Aorta (tissue), 5 donors: ENCODE results near the gene MPV17L2. TPM values are rescaled to one million over a fixed set of nuclear protein-coding genes. Genes with fewer than 3 reads are reported as not detected.
"Not testable (repeated sequence)": the region's sequence is repeated elsewhere in the genome, so short reads cannot be mapped to it uniquely, and the experiment has no call there.

Experiments
- ATAC-seq: fragments of 200-7000 bp; cut with Tn5 transposase; one replicate; pipeline ENCODE4 v1.9.1; 2022; ENCODE audit warnings: moderate library complexity; ENCODE audit not compliant: low FRiP score
- DNase-seq, 2 donors: peaks; one replicate each; pipeline ENCODE4 v3.0.0-alpha.2; 2020
- H3K27ac ChIP-seq, 2 donors: one replicate each; pipeline ENCODE4 v1.5.1; 2013; ENCODE audit warnings: low read length in 2 of 2, mild to moderate bottlenecking in 2 of 2, moderate library complexity in 2 of 2, control low read depth in 1 of 2, inconsistent platforms in 1 of 2, low read depth in 1 of 2
- H3K27me3 ChIP-seq, 2 donors: one replicate each; pipeline ENCODE4 v1.6.1; 2013; ENCODE audit warnings: control low read depth in 1 of 2, low read length in 1 of 2, mild to moderate bottlenecking in 1 of 2, moderate library complexity in 1 of 2; ENCODE audit not compliant: insufficient read depth in 2 of 2, control insufficient read depth in 1 of 2
- H3K36me3 ChIP-seq, 2 donors: one replicate each; pipeline ENCODE4 v1.6.1; 2013; ENCODE audit warnings: control low read depth in 1 of 2, low read length in 1 of 2, mild to moderate bottlenecking in 1 of 2; ENCODE audit not compliant: insufficient read depth in 2 of 2, control insufficient read depth in 1 of 2
- H3K4me1 ChIP-seq, 2 donors: one replicate each; pipeline ENCODE4 v1.6.1; 2013; ENCODE audit warnings: low read length in 2 of 2, control low read depth in 1 of 2, mild to moderate bottlenecking in 1 of 2, moderate library complexity in 1 of 2; ENCODE audit not compliant: insufficient read depth in 2 of 2, control insufficient read depth in 1 of 2
- H3K4me3 ChIP-seq, 2 donors: one replicate each; pipeline ENCODE4 v1.5.1; 2013; ENCODE audit warnings: low read length in 2 of 2, control low read depth in 1 of 2, mild to moderate bottlenecking in 1 of 2
- H3K9me3 ChIP-seq: one replicate; pipeline ENCODE4 v1.6.1; 2013; ENCODE audit warnings: mild to moderate bottlenecking, low read length; ENCODE audit not compliant: control insufficient read depth
- WGBS, 2 donors: extraction: QIAGEN DNeasy Blood & Tissue Kit; methylation state at CpG; one replicate each; pipeline ENCODE4 v1.1.7; 2013; 5-methylcytosine and 5-hydroxymethylcytosine counted together
- intact Hi-C, 2 donors: fragments of 100-400 bp; cut with DNase I; formaldehyde crosslinking; loops; one replicate each; pipeline versions ENCODE4 v1.14.2 to v1.15.0; 2022
- polyA plus RNA-seq, 2 donors: library from polyadenylated mRNA; stranded (reverse); fragments of 200-250 nt; gene quantifications; one replicate each; pipeline ENCODE4 v1.2.3, GENCODE V29; 2013
- total RNA-seq, 2 donors: library from RNA; stranded (reverse); fragmentation: NEBNext Ultra II Directional; extraction: Animal tissue kit (Norgen Biotek cat#: 25700); gene quantifications; one replicate each; pipeline ENCODE4 v1.2.1, GENCODE V29; 2021
- donor health status: healthy with polysubstance abuse.
- donor health status: Bipolar disorder and iron deficiency.
- donor health status: DM: no; HTN: no; CAD: no.
- donor health status: DM: no; HTN: no; CAD: no.
- donor health status: DM: yes; HTN: yes; CAD: no.

MPV17L2 gene
- total and polyA plus RNA-seq, 4 donors: 5.7 to 12.2 (median 6.2) TPM

DNA sequence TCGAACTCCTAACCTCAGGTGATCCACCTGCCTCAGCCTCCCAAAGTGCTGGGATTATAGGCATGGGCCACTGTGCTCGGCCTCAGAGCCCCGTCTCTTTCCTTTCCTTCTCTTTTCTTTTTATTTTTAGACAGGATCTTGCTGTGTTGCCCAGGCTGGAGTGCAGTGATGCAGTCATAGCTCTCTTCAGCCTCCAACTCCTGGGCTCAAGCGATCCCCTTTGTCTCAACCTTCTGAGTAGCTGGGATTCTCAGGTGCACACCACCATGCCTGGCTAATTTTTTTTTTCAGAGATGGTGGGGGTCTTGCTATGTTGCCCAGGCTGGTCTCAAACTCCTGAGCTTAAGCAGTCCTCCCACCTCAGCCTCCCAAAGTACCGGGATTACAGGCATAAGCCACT is 16.9 kb downstream of the MPV17L2 start:
- not testable (repeated sequence) for H3K4me3 ChIP-seq, H3K9me3 ChIP-seq, H3K27ac ChIP-seq, H3K27me3 ChIP-seq, DNase-seq, H3K36me3 ChIP-seq, H3K4me1 ChIP-seq, ATAC-seq
- 86 to 88% methylated on average over 5 of the region's 5 CpGs for WGBS, 2 donors
- intact Hi-C loops: loop anchor here (5.0 to 10.0 kb wide), 4 partner anchors 42 to 205 kb away; partner anchors contain the start of genes LSM4 (in 1 of the 2) and SSBP4 (in 1 of the 2)

DNA sequence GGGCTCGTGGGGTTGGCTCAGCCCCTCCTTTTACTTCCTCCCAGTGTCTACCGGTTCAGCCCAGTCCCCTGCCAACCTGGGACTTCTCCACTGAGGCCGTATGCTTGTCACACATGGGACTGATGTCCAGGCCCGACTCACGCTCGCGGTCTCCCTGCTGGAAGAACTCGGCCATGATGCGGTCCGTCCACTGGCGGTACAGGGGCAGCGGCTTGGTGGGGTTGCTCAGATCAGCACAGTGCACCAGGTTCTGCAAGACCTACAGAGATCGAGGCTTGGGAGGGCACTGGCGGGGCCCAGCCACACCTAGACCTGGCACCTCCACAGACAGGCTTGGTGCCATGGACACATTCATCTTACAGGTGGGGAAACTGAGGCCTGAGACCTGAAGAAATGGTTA is 18.7 kb downstream of the MPV17L2 start:
- intact Hi-C loops: loop anchor here in 1 of 2 donors (10.0 kb wide), 1 partner anchor 123 kb away; no protein-coding TSS in a partner anchor
- H3K27ac ChIP-seq: no peak overlapping the region
- WGBS, 2 donors: 88 to 90% methylated on average over 14 of the region's 14 CpGs
- no peaks in the 10 kb centered on the region for H3K36me3 ChIP-seq
- DNase-seq: no peak
- H3K9me3 ChIP-seq: no peaks in the 10 kb centered on the region
- no peak for ATAC-seq
- H3K27me3 ChIP-seq: no peaks in the 10 kb centered on the region
- H3K4me3 ChIP-seq: no peak overlapping the region
- no peaks in the 10 kb centered on the region for H3K4me1 ChIP-seq

DNA sequence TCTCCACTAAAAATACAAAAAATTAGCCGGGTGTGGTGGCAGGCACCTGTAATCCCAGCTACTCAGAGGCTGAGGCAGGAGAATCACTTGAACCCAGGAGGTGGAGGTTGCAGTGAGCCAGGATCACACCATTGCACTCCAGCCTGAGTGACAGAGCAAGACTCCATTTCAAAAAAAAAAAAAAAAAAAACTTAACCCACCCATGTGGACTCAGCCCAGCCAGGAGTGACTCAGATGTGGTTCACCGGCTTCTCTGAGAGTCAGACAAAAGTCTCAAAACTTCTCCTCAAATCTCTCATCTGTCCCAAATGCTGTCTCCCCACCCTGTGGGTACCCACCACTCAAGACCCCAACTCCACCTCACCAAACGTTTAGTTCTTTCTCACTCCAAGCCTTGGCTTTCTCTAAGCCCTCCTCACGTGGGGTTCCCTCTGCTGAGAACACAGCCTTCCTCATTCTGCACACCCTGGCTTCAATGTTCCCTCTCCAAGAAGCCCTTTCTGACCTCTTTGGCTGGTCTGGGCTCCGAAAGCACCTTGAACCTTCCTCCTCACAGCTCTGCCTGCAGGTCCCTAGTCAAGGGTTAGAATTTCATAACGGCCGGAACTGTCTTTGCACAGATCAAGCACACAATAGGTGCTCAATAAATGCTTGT is 21.9 kb downstream of the MPV17L2 start:
- intact Hi-C loops: loop anchor here in 1 of 2 donors (10.0 kb wide), 1 partner anchor 120 kb away; no protein-coding TSS in a partner anchor
- Histone ChIP-seq H3K27ac (no peak overlapping the region), H3K27me3 (no peaks in the 10 kb centered on the region), H3K36me3 (no peaks in the 10 kb centered on the region), H3K9me3 (no peaks in the 10 kb centered on the region), H3K4me3 (no peak overlapping the region), H3K4me1 (no peaks in the 10 kb centered on the region)
- 61 to 67% methylated on average over 7 of the region's 7 CpGs for WGBS, 2 donors
- ATAC-seq (no peak), DNase-seq (no peak)

- Histone ChIP-seq H3K27me3 (no peaks in the 10 kb centered on the region), H3K4me3 (no peak overlapping the region), H3K9me3 (no peaks in the 10 kb centered on the region), H3K4me1 (no peaks in the 10 kb centered on the region), H3K36me3 (no peaks in the 10 kb centered on the region), H3K27ac (no peak overlapping the region)
- intact Hi-C loops: loop anchor here in 1 of 2 donors (10.0 kb wide), 1 partner anchor 118 kb away; no protein-coding TSS in a partner anchor
- 95 to 96% methylated on average over 8 of the region's 8 CpGs for WGBS, 2 donors
- DNase-seq: no peak
- ATAC-seq: no peak
These were observed 23.8 kb downstream of the MPV17L2 start for GRCh38 chr19:18216789-18217188.

DNA sequence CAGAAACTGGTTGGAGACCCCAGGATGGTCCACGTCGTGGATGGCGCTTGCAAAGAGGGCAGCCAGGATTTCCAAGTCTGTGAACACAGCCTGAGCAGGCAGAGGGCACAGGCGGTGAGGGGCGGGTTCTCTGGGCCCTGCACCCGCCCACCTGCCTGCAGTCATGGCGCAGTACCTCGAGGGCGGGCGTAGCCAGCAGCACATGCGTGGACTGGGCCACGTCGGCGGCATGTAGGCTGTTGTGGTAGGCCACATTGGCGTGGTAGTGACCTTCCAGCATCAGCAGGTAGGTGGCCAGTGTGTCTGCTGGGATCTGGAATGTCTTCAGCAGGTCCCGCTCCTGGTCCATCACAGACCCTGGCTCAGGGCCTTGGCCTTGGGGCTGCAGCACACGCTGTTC is 25.1 kb downstream of the MPV17L2 start:
- Histone ChIP-seq H3K27me3 (no peaks in the 10 kb centered on the region), H3K4me3 (no peak overlapping the region), H3K9me3 (no peaks in the 10 kb centered on the region), H3K27ac (no peak overlapping the region), H3K36me3 (no peaks in the 10 kb centered on the region), H3K4me1 (no peaks in the 10 kb centered on the region)
- WGBS, 2 donors: 88 to 89% methylated on average over 17 of the region's 17 CpGs
- DNase-seq (no peak), ATAC-seq (no peak)
- intact Hi-C loops: loop anchor here in 1 of 2 donors (10.0 kb wide), 1 partner anchor 117 kb away; no protein-coding TSS in a partner anchor

DNA sequence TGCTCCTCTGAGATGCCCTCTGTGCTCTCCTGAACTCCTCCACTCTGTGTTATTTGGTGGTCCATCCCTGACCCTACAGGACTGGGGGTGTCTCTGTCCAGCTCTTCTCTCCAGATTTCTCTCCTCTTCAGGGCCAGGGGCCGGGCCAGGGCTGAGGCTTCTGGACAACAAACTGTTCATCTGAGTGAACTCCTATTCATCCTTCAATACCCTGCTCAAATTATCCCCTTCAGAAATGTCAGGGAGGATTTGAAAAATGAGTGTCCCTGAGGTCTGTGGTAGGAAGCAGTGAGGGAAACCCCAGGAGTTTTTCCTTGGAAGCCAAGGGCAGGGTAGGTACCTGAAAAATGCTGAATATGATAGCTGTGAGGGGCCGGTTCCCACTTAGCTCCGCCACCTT is 25.6 kb downstream of the MPV17L2 start:
- Histone ChIP-seq H3K9me3 (no peaks in the 10 kb centered on the region), H3K27ac (no peak overlapping the region), H3K4me1 (no peaks in the 10 kb centered on the region), H3K4me3 (no peak overlapping the region), H3K27me3 (no peaks in the 10 kb centered on the region), H3K36me3 (no peaks in the 10 kb centered on the region)
- no peak for ATAC-seq
- intact Hi-C loops: loop anchor here in 1 of 2 donors (10.0 kb wide), 1 partner anchor 116 kb away; no protein-coding TSS in a partner anchor
- DNase-seq: no peak
- WGBS, 2 donors: 92 to 93% methylated on average over 3 of the region's 3 CpGs

DNA sequence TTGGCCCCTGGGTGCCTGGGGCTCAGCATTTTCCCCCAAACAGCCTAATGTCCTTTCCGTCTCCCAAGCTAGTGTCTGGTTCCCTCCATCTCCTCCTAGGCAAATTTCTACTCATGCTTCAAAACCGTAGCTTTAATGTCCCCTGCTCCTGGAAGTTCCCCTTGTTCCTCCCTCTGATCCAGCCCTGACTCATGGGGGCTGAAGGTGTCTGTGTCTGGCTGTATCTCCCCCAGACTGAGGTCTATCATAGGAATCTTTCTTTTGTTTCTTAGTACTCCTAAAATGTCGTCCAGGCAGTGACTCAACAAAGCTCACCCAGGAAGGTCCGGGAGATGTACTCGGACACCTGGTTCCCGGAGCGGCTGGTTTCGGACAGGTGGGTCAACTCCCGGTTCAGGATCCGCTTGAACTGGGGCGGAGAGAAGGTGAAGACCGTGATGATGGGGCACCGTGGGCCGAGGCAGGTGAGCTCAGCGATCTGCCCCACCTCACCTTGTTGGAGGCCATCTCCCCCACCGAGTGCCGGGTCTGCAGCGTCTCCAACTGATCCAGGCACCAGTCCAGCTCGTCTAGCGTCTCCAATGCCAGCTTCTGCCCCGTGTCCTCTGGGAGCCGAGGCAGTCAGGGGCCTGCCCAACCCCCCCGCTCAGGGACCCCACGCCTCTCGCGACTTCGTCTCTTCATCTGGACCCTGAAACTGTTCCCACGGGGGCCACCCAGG is 27.1 kb downstream of the MPV17L2 start:
- no peak overlapping the region for H3K27ac ChIP-seq
- no peaks in the 10 kb centered on the region for H3K4me1 ChIP-seq
- H3K9me3 ChIP-seq: no peaks in the 10 kb centered on the region
- H3K4me3 ChIP-seq: no peak overlapping the region
- no peaks in the 10 kb centered on the region for H3K27me3 ChIP-seq
- ATAC-seq (no peak), DNase-seq (no peak)
- intact Hi-C loops: loop anchor here in 1 of 2 donors (10.0 kb wide), 1 partner anchor 115 kb away; no protein-coding TSS in a partner anchor
- WGBS, 2 donors: 56 to 62% methylated on average over 28 of the region's 28 CpGs
- H3K36me3 ChIP-seq: no peaks in the 10 kb centered on the region

DNA sequence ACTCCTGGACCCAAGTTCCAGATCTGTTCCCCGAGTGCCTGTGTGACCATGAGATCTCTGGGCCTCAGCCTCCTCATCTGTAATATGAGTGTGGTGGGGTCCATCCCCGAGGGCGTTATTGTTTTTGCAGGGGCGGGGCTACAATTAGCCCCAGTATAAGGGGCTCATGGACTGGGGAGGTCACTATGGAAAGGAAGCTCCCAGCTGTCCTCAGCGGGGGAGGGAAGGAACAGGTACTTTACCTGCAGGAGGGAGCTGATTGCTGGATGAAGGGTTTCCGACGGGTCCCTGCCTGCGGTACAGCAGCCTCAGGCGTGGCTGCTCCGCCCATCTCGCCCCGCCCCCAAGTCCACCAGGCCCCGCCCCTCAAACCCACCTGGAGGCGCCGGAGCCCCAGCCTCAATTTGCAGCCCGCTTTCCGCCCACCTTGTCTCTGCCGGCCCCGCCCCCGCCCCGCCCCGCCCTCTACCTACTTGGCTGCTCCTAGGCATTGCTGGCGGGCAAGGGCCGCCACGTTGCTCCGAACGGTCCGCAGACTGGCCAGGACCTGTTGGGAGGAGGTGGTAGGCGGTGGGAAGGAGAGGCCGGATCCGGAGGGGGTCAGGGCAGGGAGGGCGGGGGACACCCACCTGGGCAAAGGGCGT is 27.7 kb downstream of the MPV17L2 start:
- 8 to 9% methylated on average over 22 to 33 of the region's 33 CpGs for WGBS, 2 donors
- no peak overlapping the region for H3K27ac ChIP-seq
- ATAC-seq (no peak), DNase-seq (no peak)
- no peaks in the 10 kb centered on the region for H3K9me3 ChIP-seq
- H3K4me1 ChIP-seq: no peaks in the 10 kb centered on the region
- intact Hi-C loops: no loop called here
- no peak overlapping the region for H3K4me3 ChIP-seq
- H3K36me3 ChIP-seq: no peaks in the 10 kb centered on the region
- no peaks in the 10 kb centered on the region for H3K27me3 ChIP-seq
